ENCODE measurements around the gene STEAP2. TPM values are rescaled to one million over a fixed set of nuclear protein-coding genes. Genes with fewer than 3 reads are reported as not detected.

The STEAP2 gene
- 16.8 TPM for total RNA-seq

DNA sequence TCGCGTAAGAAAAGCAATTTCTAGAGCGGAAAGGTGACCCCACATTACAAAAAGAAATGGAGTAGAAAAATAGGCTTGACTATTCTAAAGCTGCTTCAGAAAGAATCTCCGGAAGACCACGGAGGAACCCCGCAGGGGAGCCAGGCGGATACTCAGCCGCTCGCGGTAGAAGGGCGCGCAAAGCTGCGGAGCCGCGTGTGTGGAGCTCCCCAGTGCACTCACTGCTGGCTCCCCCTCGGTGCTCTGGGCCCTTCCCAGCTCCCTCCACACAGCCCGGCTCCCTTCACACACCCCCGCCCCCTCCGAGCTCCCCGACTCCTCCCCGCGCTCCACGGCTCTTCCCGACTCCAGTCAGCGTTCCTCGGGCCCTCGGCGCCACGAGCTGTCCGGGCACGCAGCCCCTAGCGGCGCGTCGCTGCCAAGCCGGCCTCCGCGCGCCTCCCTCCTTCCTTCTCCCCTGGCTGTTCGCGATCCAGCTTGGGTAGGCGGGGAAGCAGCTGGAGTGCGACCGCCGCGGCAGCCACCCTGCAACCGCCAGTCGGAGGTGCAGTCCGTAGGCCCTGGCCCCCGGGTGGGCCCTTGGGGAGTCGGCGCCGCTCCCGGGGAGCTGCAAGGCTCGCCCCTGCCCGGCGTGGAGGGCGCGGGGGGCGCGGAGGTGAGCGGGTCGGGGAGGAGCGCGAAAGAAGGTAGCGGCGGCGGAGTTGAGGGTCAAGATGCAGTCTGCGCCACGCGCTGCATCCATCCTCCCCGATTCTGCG is at the start of gene STEAP2:
Gene STEAP2, plus strand, starts transcription at position 350 of the 758 bp plus-strand sequence. CDS start 13,343 bp downstream, outside the sequence.

DNA sequence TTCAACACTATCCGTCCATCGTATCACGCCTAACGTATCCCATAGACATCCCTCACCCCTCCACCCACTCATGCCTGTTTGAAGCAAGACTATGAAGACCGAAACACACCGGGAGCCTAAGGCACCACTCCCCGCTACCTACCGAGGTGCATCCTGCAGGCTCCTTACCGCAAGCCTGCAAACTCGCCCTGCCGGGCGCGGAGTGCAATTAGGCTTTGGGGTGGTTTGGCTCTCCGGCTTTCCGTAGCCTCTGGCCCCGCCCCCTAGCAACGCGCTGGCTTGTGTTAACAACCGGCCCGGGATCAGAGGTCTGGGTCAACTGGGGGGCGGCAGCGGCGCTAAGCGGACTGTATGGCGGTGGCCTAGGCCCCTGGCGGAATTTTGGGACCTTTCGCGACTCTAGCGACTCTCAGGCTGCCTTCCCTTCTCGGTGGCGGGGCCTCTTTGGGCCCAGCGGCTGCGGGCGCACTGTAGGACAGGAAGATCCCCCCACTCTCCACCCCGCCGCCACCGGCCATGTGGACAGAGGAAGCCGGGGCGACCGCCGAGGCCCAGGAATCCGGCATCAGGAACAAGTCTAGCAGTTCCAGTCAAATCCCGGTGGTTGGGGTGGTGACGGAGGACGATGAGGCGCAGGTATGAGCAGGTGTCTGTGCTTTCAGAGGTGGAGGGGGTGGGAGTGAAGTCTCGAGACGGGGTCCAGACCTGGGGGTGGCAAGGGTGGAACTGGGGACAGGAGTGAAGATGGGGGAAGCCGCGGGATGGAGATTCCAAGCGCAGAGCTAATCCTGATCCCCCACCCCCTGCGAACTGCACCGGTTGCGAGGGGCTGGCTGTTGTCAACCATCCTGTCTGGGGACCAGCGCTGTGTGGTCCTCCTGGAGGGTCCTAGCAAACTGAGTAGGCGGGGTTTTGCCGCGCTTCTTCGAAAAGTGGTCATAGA is 33.6 kb downstream of the STEAP2 start, which contains the start of gene CFAP69:
Gene CFAP69, plus strand, starts transcription at position 266 of the 943 bp plus-strand sequence. Its CDS starts 251 bp downstream, at position 517.

Other genes starting within 250 kb of the STEAP2 start
- 10.2 TPM for gene STEAP1, start 57.3 kb upstream of the STEAP2 start, total RNA-seq
- 29.0 TPM for gene CFAP69, start 33.4 kb downstream of the STEAP2 start, total RNA-seq
- gene FAM237B, start 109.6 kb downstream of the STEAP2 start, total RNA-seq = not detected
- 56.7 TPM for gene GTPBP10, start 135.0 kb downstream of the STEAP2 start, total RNA-seq
- 51.7 TPM for gene CLDN12, start 191.7 kb downstream of the STEAP2 start, total RNA-seq

Data from camera-type eye (tissue), 1 donor.